GM18951 (cell line): ENCODE results near the gene QSOX1.

Experiments used
- POLR2A ChIP-seq: IDR thresholded peaks from 4 replicates; pipeline ENCODE4 v1.6.1; 2011; ENCODE audit warnings: mild to moderate bottlenecking; ENCODE audit not compliant: insufficient read length, insufficient read depth; ENCODE audit errors: extremely low read depth
- in situ Hi-C: fragments of 300-500 bp; cut with MboI; formaldehyde crosslinking; loops from one replicate; pipeline ENCODE4 v1.12.0; 2022; ENCODE audit warnings: low sequenced_read_pairs, mixed read lengths, inconsistent platforms; ENCODE audit not compliant: unreplicated experiment

QSOX1 gene

GRCh38 chr1:180248731-180249681 is 94.3 kb downstream of the QSOX1 start:
- in situ Hi-C loops, result no loop called here
- TF ChIP-seq POLR2A, result no peak

GRCh38 chr1:180249725-180250498 is 95.2 kb downstream of the QSOX1 start:
- in situ Hi-C loops, result no loop called here
- no peak for TF ChIP-seq POLR2A

- TF ChIP-seq POLR2A, result no peak
- in situ Hi-C loops, result no loop called here
Measured at GRCh38 chr1:180250499-180250770, 95.8 kb downstream of the QSOX1 start.

GRCh38 chr1:180250883-180251509 is 96.3 kb downstream of the QSOX1 start:
- in situ Hi-C loops, result no loop called here
- no peak for TF ChIP-seq POLR2A

GRCh38 chr1:180251526-180252305 is 97.0 kb downstream of the QSOX1 start:
- no peak for TF ChIP-seq POLR2A
- in situ Hi-C loops, result no loop called here

- no peak for TF ChIP-seq POLR2A
- in situ Hi-C loops, result no loop called here
Measured at GRCh38 chr1:180252638-180253536, 98.2 kb downstream of the QSOX1 start.
